Type B pancreatic cell (in vitro differentiated cells): ENCODE results near the gene RTN4. TPM values are rescaled to one million over a fixed set of nuclear protein-coding genes. Genes with fewer than 3 reads are reported as not detected.

Experiments
- DNase-seq: peaks from one replicate; pipeline ENCODE4 v3.0.0; 2021; ENCODE audit warnings: mixed read lengths; ENCODE audit not compliant: unreplicated experiment; ENCODE audit errors: extremely low spot score
- H3K27ac Mint-ChIP-seq: 2 replicates; pipeline ENCODE4 v1.8.0; 2021; ENCODE audit warnings: mild to moderate bottlenecking, mixed read lengths
- H3K27me3 Mint-ChIP-seq: 2 replicates; pipeline ENCODE4 v1.8.0; 2021; ENCODE audit warnings: mixed read lengths
- H3K36me3 Mint-ChIP-seq: 2 replicates; pipeline ENCODE4 v1.8.0; 2021; ENCODE audit warnings: mixed read lengths
- H3K4me1 Mint-ChIP-seq: one replicate; pipeline ENCODE4 v1.8.0; 2021; ENCODE audit warnings: mixed read lengths; ENCODE audit not compliant: unreplicated experiment
- H3K4me3 Mint-ChIP-seq: 2 replicates; pipeline ENCODE4 v1.8.0; 2021; ENCODE audit warnings: mild to moderate bottlenecking, mixed read lengths
- H3K9me3 Mint-ChIP-seq: 2 replicates; pipeline ENCODE4 v1.8.0; 2021; ENCODE audit warnings: mixed read lengths
- total RNA-seq: library from RNA; stranded (reverse); gene quantifications from 2 replicates; pipeline ENCODE4 v1.2.1, GENCODE V29; 2021; ENCODE audit warnings: low replicate concordance
- TF ChIP-seq, protein P1 (sequence below): fragments of 200-600 bp; sonication (generic); conservative IDR thresholded peaks from 2 replicates; pipeline ENCODE4 v1.5.0; 2021; ENCODE audit warnings: antibody characterized with exemption, mild to moderate bottlenecking

Gene RTN4
- total RNA-seq, 1 donor from 2014 or later: 187 TPM

DNA sequence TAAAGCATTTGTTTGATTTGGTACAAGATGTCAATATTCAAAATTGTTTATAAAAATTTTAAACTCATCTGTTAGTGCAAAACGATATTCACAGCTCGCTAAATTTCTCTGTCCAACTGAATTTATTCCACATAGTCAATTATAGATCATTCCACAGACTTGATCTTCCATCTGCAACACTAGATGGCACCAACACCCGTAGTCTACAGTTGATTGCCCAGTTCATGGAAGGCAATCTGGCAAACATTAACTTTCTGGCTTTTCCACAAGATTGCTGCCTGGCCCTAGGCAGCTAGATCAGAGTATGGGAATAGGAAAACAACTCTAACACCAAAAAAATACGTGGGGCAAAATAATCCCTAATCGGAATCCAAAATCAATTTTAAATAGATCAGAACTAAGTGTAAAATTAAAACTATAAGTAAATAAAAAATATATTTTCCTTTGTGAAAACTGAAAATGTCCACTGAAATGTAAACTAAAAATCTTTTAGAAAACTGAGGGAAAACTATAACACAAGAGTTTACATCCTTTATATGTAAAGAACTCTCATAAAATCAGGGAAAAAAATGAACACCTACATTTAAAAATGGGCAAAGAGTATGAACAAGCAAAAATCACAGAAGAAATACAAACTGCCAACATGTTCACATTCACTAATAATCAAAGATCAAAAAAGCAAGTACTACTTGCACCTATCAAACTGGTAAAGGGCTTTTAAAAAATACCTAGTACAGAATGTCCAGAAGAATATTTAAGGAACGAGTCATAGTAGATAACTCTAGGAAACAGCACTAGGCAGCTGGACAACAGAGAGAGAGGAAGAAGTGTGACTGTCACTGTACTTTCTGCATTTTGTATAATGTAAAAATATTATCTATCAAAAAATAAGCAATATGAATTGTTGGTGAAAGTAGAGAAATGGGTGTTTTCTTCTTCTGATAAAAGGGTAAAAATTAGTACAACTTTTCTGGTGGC lies 35.0 kb downstream of the RTN4 start:
- Mint-ChIP-seq H3K4me1 (peaks cover 40% of the 10 kb centered on the region), H3K27me3 (no peaks in the 10 kb centered on the region)

DNA sequence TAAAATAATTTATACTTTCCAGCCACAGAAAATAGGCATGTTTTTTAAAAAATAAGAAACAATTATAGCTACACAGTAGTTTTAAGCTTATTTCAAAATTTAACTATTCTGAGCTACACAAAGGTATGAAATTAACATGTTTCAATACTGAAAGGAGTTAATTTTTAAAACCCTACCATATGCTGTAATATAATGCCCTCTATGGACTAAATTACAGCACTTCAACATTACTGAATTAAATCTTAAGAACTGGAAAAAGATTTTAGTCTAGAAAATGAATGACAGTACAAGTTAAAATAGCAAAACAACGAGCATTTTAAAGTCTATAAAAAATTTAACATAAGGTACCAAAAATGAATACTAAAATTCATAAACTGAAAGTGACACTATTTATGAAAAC lies 36.3 kb downstream of the RTN4 start:
- Mint-ChIP-seq H3K9me3 (no peaks in the 10 kb centered on the region), H3K27ac (no peak overlapping the region), H3K36me3 (peaks cover 10% of the 10 kb centered on the region), H3K4me1 (peaks cover 50% of the 10 kb centered on the region), H3K4me3 (no peak overlapping the region), H3K27me3 (no peaks in the 10 kb centered on the region)
- DNase-seq: no peak
- TF ChIP-seq, protein P1, sequence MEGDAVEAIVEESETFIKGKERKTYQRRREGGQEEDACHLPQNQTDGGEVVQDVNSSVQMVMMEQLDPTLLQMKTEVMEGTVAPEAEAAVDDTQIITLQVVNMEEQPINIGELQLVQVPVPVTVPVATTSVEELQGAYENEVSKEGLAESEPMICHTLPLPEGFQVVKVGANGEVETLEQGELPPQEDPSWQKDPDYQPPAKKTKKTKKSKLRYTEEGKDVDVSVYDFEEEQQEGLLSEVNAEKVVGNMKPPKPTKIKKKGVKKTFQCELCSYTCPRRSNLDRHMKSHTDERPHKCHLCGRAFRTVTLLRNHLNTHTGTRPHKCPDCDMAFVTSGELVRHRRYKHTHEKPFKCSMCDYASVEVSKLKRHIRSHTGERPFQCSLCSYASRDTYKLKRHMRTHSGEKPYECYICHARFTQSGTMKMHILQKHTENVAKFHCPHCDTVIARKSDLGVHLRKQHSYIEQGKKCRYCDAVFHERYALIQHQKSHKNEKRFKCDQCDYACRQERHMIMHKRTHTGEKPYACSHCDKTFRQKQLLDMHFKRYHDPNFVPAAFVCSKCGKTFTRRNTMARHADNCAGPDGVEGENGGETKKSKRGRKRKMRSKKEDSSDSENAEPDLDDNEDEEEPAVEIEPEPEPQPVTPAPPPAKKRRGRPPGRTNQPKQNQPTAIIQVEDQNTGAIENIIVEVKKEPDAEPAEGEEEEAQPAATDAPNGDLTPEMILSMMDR: peak; percentile 32

More for the DNA sequence above, 35.0 kb downstream of the RTN4 start:
- Mint-ChIP-seq H3K36me3 (peaks cover 23% of the 10 kb centered on the region), H3K27ac (peak overlapping the region; percentile 38), H3K4me3 (peak overlapping the region; percentile 51), H3K9me3 (no peaks in the 10 kb centered on the region)
- DNase-seq: no peak
- TF ChIP-seq, protein P1: peak; percentile 77

DNA sequence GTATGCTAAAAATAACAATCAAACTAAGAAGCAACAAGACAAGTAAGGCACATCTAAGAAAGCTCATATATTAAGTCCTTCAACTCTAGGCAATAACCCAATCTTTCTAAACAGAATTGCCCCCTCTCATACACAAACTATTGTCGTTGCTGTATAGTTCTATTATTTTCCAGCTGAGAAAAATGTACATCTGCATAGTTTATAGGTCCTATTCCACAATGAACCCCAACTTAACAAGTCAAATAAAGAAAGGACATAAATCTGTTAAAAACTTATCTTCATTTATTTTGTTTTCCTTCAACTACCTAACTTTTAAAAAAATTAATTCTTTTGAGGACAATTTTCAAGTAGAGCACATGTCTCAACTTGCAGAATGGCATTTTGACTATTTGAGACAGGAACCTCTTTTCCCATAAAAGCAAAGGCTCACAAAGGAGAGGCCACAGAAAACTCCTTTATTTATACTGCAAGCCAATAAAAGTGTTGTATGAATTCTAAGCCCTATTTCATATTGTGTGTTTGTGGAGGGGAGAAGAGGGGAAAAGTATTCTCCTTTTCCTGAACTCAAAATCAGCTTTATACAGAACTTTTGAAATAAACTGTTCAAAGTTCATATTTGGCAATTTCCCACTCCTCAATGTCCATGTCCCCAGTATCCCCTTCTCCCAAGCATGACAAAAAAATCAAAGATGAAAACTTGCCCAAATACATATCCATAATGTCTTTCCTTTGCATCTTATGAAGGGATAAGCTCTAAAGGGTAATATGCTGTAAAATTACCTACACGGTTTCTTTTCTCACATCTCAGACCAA lies 37.4 kb downstream of the RTN4 start:
- Mint-ChIP-seq H3K27ac (peak overlapping the region; percentile 73), H3K27me3 (no peaks in the 10 kb centered on the region), H3K4me1 (peaks cover 51% of the 10 kb centered on the region), H3K4me3 (peak overlapping the region; percentile 56), H3K9me3 (no peaks in the 10 kb centered on the region), H3K36me3 (no peaks in the 10 kb centered on the region)
- TF ChIP-seq, protein P1: no peak
- no peak for DNase-seq

DNA sequence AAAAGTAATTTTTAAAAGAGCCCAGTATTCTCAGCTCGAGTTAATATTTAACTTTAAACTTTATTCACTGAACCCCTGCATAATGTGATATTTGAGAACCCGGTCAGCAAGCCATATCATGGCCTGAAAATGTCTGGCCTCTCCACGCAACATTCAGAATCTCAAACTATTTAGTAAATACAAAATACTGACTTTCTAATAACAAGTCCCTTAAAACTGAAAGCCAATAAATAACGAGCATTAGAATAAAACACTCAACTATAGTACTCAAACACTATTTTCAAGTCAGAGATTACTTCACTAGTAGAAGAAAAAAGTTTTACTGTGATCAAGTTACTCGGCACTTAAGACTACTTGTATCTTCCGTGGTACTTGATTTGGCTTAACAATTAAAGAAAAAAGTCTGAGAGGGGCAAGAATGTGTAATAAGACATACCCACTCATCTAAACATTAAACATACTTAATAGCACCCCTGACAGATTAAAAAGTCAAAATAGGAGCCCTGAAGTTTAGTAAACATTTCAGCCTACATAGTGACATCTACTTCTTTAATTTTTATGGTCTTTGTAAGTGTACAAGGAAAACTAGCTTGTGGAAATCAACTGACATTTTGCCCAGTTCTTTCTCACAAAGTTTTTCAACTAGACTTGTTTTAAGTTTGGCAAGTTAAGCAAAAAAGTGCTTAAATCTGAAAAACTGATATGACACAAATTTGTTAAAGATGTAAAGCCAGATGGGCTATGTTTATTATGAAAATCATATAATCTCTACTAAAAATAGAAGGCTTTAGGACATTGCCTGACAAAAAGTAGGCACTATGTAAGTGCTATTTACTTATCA lies 38.2 kb downstream of the RTN4 start:
- H3K4me1 Mint-ChIP-seq: peaks cover 58% of the 10 kb centered on the region
- no peaks in the 10 kb centered on the region for H3K27me3 Mint-ChIP-seq
- TF ChIP-seq, protein P1: no peak
- H3K36me3 Mint-ChIP-seq: no peaks in the 10 kb centered on the region
- no peaks in the 10 kb centered on the region for H3K9me3 Mint-ChIP-seq
- peak overlapping the region; percentile 54 for H3K4me3 Mint-ChIP-seq
- no peak for DNase-seq
- H3K27ac Mint-ChIP-seq: peak overlapping the region; percentile 73

DNA sequence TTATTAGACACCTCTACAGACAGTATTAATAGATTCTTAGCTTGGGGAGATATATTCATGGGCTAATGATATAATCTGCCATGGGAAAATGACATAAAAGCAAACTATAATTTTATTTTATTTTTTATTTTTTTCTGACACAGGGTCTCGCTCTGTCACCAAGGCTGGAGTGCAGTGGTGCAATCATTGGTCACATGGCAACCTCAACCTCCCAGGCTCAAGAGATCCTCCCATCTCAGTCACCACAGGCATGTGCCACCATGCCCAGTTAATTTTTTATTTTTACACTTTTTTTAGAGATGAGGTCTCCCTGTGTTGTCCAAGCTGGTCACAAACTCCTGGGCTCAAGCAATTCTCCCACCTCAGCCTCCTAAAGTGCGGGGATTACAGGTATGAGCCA lies 39.3 kb downstream of the RTN4 start:
- TF ChIP-seq, protein P1: no peak
- H3K4me3 Mint-ChIP-seq: peak overlapping the region; percentile 17
- peak overlapping the region; percentile 92 for H3K27ac Mint-ChIP-seq
- no peak for DNase-seq
- H3K4me1 Mint-ChIP-seq: peaks cover 68% of the 10 kb centered on the region
- no peaks in the 10 kb centered on the region for H3K9me3 Mint-ChIP-seq
- H3K36me3 Mint-ChIP-seq: peaks cover 3% of the 10 kb centered on the region
- no peaks in the 10 kb centered on the region for H3K27me3 Mint-ChIP-seq
